GM12878 (cell line): Measurements from ENCODE around the gene PIP5KL1. TPM values are rescaled to one million over a fixed set of nuclear protein-coding genes. Genes with fewer than 3 reads are reported as not detected.

Source experiments
- ATAC-seq: fragments of 200-7000 bp; cut with Tn5 transposase; 3 replicates; pipeline ENCODE4 v1.9.1; 2020; ENCODE audit warnings: mild to moderate bottlenecking, moderate library complexity
- BruUV-seq: library from RNA; stranded (reverse); fragments of 400-500 nt; replicated peaks from 2 replicates; lab custom pipeline; 2021; lab: Mats Ljungman, UMichigan
- CTCF ChIA-PET: fragments of 300-600 bp; sonication (Branson Sonifier 250); formaldehyde crosslinking; extraction: SDS; loops from one replicate; lab custom pipeline; 2021; ENCODE audit warnings: inconsistent platforms; lab: Yijun Ruan, JAX
- POLR2A ChIA-PET: fragments of 350-600 bp; formaldehyde crosslinking; extraction: SDS; loops from one replicate; lab custom pipeline; 2021; ENCODE audit warnings: inconsistent platforms; lab: Charles Lee
- RAD21 ChIA-PET: fragments of 300-600 bp; sonication (Branson Sonifier 250); formaldehyde crosslinking; loops from one replicate; lab custom pipeline; 2023; ENCODE audit warnings: antibody characterized with exemption; ENCODE audit not compliant: unreplicated experiment; lab: Charles Lee
- SMC1A ChIA-PET: fragments of 300-600 bp; sonication (Branson Sonifier 250); formaldehyde crosslinking; loops from one replicate; lab custom pipeline; 2023; ENCODE audit not compliant: unreplicated experiment, uncharacterized antibody; lab: Charles Lee
- DNase-seq: peaks from one replicate; pipeline ENCODE4 v3.0.0-alpha.2; 2011; ENCODE audit warnings: low read depth, low spot score
- FAIRE-seq: peaks from 3 replicates; lab custom pipeline; 2011; peaks lifted over from hg19 to GRCh38; lab: Jason Lieb, UNC
- H2AFZ ChIP-seq: 2 replicates; pipeline ENCODE4 v1.6.0; 2011; ENCODE audit warnings: low read depth, low read length, control low read depth; ENCODE audit not compliant: control insufficient read depth
- H3K27ac ChIP-seq: 2 replicates; pipeline ENCODE4 v1.5.1; 2011; ENCODE audit warnings: control low read depth; ENCODE audit not compliant: control insufficient read depth, insufficient read depth
- H3K27me3 ChIP-seq, 2 experiments: replicated peaks in 1 of 2; 2 replicates each; pipeline versions ENCODE4 v1.6.0 to v1.6.1; 2011; ENCODE audit warnings: low read length in 1 of 2; ENCODE audit not compliant: control insufficient read depth in 2 of 2, insufficient read depth in 2 of 2
- H3K36me3 ChIP-seq, 2 experiments: 2 replicates each; pipeline ENCODE4 v1.5.1; 2011; ENCODE audit warnings: low read length in 1 of 2; ENCODE audit not compliant: control insufficient read depth in 2 of 2, insufficient read depth in 2 of 2
- H3K4me1 ChIP-seq: 2 replicates; pipeline ENCODE4 v1.6.1; 2011; ENCODE audit warnings: mild to moderate bottlenecking, low read length, moderate library complexity, mixed read lengths; ENCODE audit not compliant: control insufficient read depth, insufficient read depth
- H3K4me2 ChIP-seq: 2 replicates; pipeline ENCODE4 v1.6.0; 2011; ENCODE audit warnings: control low read depth; ENCODE audit not compliant: control insufficient read depth, insufficient read depth
- H3K4me3 ChIP-seq: fragments of 200-600 bp; sonication (generic); 2 replicates; pipeline ENCODE4 v1.5.1; 2016
- H3K79me2 ChIP-seq: 2 replicates; pipeline ENCODE4 v1.6.0; 2011; ENCODE audit warnings: low read length; ENCODE audit not compliant: control insufficient read depth, insufficient read depth
- H3K9ac ChIP-seq: 2 replicates; pipeline ENCODE4 v1.8.0; 2011; ENCODE audit warnings: low read length, control low read depth, mixed read lengths; ENCODE audit not compliant: control insufficient read depth, insufficient read depth
- H3K9me3 ChIP-seq: replicated peaks from 3 replicates; pipeline ENCODE4 v1.5.1; 2011; ENCODE audit warnings: mild to moderate bottlenecking, low read length; ENCODE audit not compliant: control insufficient read depth, insufficient read depth
- H4K20me1 ChIP-seq: 2 replicates; pipeline ENCODE4 v1.6.0; 2011; ENCODE audit not compliant: control insufficient read depth, insufficient read depth
- GATAD2B ChIP-seq: fragments of 450-650 bp; conservative IDR thresholded peaks from 2 replicates; pipeline ENCODE4 v1.6.1; 2017; ENCODE audit warnings: low read depth, mild to moderate bottlenecking, moderate library complexity
- HDGF ChIP-seq: fragments of 450-650 bp; IDR thresholded peaks from 2 replicates; pipeline ENCODE4 v1.6.1; 2016; ENCODE audit warnings: antibody characterized with exemption
- MEF2B ChIP-seq: fragments of 450-650 bp; IDR thresholded peaks from 2 replicates; pipeline ENCODE4 v1.6.1; 2018; ENCODE audit warnings: mild to moderate bottlenecking, moderate library complexity; ENCODE audit not compliant: partially characterized antibody, poor library complexity, severe bottlenecking
- POLR2A ChIP-seq: IDR thresholded peaks from 2 replicates; pipeline ENCODE4 v1.6.1; 2011; ENCODE audit warnings: low read depth, mild to moderate bottlenecking, low read length
- TCF3 ChIP-seq: IDR thresholded peaks from 2 replicates; pipeline ENCODE4 v1.6.1; 2012; ENCODE audit warnings: low read depth, mild to moderate bottlenecking, low read length, borderline replicate concordance; ENCODE audit not compliant: insufficient read depth
- TCF7 ChIP-seq: IDR thresholded peaks from 2 replicates; pipeline ENCODE4 v1.6.1; 2014; ENCODE audit warnings: antibody characterized with exemption, borderline replicate concordance
- ZNF207 ChIP-seq: fragments of 450-650 bp; IDR thresholded peaks from 2 replicates; pipeline ENCODE4 v1.6.1; 2014; ENCODE audit warnings: antibody characterized with exemption, mild to moderate bottlenecking, borderline replicate concordance
- WGBS: methylation state at CpG from one replicate; pipeline ENCODE4 v1.1.6; 2016; ENCODE audit warnings: low lambda C conversion rate; ENCODE audit not compliant: insufficient replicate concordance, insufficient coverage; ENCODE audit errors: missing lambda C conversion rate; 5-methylcytosine and 5-hydroxymethylcytosine counted together
- in situ Hi-C: fragments of 300-500 bp; cut with MboI; formaldehyde crosslinking; loops from 9 replicates; pipeline ENCODE4 v1.14.3; 2018; ENCODE audit warnings: mixed read lengths
- intact Hi-C: fragments of 100-400 bp; cut with micrococcal nuclease; formaldehyde crosslinking; loops from one replicate; pipeline ENCODE4 v1.14.2; 2022; ENCODE audit not compliant: unreplicated experiment
- polyA plus RNA-seq, 11 experiments: library from polyadenylated mRNA; depleted of rRNA in 4 of 11; unstranded in 6 of 11; stranded (reverse) in 5 of 11; fragments of >200 nt; fragmentation: Nextera tagmentation in 4 of 11; fragmentation: Illumina TruSeq in 1 of 11; extraction: Ambion mirVana in 4 of 11; extraction: Trizol in 1 of 11; gene quantifications; 1 replicate in 1 of 11; 2 replicates in 10 of 11; pipeline versions ENCODE4 v1.2.1 to v1.2.3, GENCODE V29; 2011 to 2016; ENCODE audit warnings: inconsistent platforms in 2 of 11, missing spikeins in 2 of 11, low read depth in 1 of 11
- total RNA-seq, 4 experiments: library from RNA; depleted of rRNA in 3 of 4; stranded (reverse); fragments of >200 nt in 3 of 4; fragmentation: Illumina TruSeq in 1 of 4; extraction: Trizol in 1 of 4; gene quantifications; 2 replicates each; pipeline versions ENCODE4 v1.2.1 to v1.2.3, GENCODE V29; 2013 to 2021
- TF ChIP-seq, protein P1 (sequence below): IDR thresholded peaks from 2 replicates; pipeline ENCODE4 v1.6.1; 2012; ENCODE audit warnings: mild to moderate bottlenecking, low read depth, low read length
- TF ChIP-seq, protein P2 (sequence below): IDR thresholded peaks from 2 replicates; pipeline ENCODE4 v1.6.1; 2012; ENCODE audit warnings: low read depth, low read length, improper control_type of control experiment

PIP5KL1 gene
- total and polyA plus RNA-seq, 10 of the 15 experiments (the other 5 are each of a cell fraction or from before 2014, with no cell fraction given), result 0.04 to 0.67 (median 0.43) TPM; not detected in 2

DNA sequence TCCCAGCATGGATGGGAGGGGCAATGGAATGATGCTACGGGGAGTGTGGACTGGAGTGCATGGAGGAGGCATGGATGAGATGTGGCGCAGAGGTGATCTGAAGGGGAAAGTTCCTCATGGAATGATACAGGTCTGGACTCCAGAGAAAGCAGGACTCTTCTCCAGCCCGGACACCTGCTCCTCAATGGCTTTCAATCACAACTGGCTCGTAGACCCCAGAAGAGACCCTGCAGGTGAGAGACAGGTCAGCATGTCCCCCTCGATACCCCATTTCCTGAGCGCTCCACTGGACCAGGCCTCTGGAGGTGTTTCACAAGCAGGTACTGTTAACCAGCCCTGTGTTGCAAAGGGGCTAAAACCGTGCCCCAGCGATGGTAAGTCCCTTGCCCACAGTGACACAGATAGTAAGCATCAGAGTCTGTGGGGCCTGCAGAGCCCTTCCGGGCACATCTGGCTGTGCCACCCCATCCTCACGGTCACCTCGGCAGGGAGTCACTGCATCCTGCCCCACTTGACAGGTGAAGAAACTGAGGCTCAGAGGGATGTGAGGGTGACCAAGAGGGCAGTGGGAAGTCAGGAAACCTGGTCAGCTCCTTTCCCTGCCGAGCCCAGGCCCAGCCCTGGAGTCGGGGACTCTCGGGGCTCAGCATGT, 12.6 kb upstream of the PIP5KL1 start:
- TF ChIP-seq GATAD2B (0 out of 2 replicates have a peak, but pooled peaks have one; percentile 55), ZNF207 (no peak), POLR2A (no peak; the same call in 1 of the 2 replicates), TCF3 (no peak), HDGF (peak; percentile 81; the same call in 1 of the 2 replicates), TCF7 (no peak), MEF2B (peak; percentile 42)
- TF ChIP-seq, protein P1, sequence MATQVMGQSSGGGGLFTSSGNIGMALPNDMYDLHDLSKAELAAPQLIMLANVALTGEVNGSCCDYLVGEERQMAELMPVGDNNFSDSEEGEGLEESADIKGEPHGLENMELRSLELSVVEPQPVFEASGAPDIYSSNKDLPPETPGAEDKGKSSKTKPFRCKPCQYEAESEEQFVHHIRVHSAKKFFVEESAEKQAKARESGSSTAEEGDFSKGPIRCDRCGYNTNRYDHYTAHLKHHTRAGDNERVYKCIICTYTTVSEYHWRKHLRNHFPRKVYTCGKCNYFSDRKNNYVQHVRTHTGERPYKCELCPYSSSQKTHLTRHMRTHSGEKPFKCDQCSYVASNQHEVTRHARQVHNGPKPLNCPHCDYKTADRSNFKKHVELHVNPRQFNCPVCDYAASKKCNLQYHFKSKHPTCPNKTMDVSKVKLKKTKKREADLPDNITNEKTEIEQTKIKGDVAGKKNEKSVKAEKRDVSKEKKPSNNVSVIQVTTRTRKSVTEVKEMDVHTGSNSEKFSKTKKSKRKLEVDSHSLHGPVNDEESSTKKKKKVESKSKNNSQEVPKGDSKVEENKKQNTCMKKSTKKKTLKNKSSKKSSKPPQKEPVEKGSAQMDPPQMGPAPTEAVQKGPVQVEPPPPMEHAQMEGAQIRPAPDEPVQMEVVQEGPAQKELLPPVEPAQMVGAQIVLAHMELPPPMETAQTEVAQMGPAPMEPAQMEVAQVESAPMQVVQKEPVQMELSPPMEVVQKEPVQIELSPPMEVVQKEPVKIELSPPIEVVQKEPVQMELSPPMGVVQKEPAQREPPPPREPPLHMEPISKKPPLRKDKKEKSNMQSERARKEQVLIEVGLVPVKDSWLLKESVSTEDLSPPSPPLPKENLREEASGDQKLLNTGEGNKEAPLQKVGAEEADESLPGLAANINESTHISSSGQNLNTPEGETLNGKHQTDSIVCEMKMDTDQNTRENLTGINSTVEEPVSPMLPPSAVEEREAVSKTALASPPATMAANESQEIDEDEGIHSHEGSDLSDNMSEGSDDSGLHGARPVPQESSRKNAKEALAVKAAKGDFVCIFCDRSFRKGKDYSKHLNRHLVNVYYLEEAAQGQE, result no peak
- TF ChIP-seq, protein P2, sequence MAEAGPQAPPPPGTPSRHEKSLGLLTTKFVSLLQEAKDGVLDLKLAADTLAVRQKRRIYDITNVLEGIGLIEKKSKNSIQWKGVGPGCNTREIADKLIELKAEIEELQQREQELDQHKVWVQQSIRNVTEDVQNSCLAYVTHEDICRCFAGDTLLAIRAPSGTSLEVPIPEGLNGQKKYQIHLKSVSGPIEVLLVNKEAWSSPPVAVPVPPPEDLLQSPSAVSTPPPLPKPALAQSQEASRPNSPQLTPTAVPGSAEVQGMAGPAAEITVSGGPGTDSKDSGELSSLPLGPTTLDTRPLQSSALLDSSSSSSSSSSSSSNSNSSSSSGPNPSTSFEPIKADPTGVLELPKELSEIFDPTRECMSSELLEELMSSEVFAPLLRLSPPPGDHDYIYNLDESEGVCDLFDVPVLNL, result no peak
- TF ChIP-seq, all 136 proteins: peak for 3
- Histone ChIP-seq H3K4me2 (no peak overlapping the region), H3K79me2 (no peaks in the 10 kb centered on the region), H3K27me3 (no peaks in the 10 kb centered on the region), H4K20me1 (no peaks in the 10 kb centered on the region), H3K9ac (no peak overlapping the region), H3K27ac (no peak overlapping the region), H3K9me3 (no peaks in the 10 kb centered on the region), H3K36me3 (peaks cover 0 to 11% of the 10 kb centered on the region in 2 experiments; a peak in 3 of 4 replicates), H2AFZ (no peak overlapping the region), H3K4me3 (no peak overlapping the region), H3K4me1 (peaks cover 9% of the 10 kb centered on the region)
- RAD21 ChIA-PET, result interaction anchor here (0.7 to 5.0 kb wide), 10 partner anchors 13 to 208 kb away, joined by 3 to 83 read pairs (median 5); partner anchors contain the start of genes EEIG1, PIP5KL1 and TOR2A
- DNase-seq, result no peak
- WGBS, result 65% methylated on average over 14 of the region's 14 CpGs
- SMC1A ChIA-PET, result interaction anchor here (0.6 to 7.2 kb wide), 13 partner anchors 9 to 182 kb away, joined by 3 to 84 read pairs (median 4); no protein-coding TSS in a partner anchor
- in situ Hi-C loops, result no loop called here
- BruUV-seq, result no TSS peak
- no peak for FAIRE-seq
- intact Hi-C loops, result loop anchor here (1.0 kb wide), 2 partner anchors 92 to 174 kb away; no protein-coding TSS in a partner anchor
- POLR2A ChIA-PET, result interaction anchor here (1.0 kb wide), 2 partner anchors 10 to 36 kb away, joined by 3 to 4 read pairs; no protein-coding TSS in a partner anchor
- ATAC-seq, result peak; percentile 10; the same call in 2 of the 3 replicates
- CTCF ChIA-PET, result interaction anchor here (0.7 to 7.7 kb wide), 46 partner anchors 9 to 243 kb away, joined by 3 to 261 read pairs (median 4); partner anchors contain the start of genes EEIG1, NAIF1, PIP5KL1 and SLC25A25
